NCI-H526 (cell line): ENCODE measurements around the gene UBE3D.
"Not testable (repeated sequence)": the region's sequence is repeated elsewhere in the genome, so short reads cannot be mapped to it uniquely, and the experiment has no call there.

Experiments used
- DNase-seq, 2 experiments: peaks; one replicate each; lab custom pipeline; 2025; lab: John Stamatoyannopoulos, UW

UBE3D gene

DNA sequence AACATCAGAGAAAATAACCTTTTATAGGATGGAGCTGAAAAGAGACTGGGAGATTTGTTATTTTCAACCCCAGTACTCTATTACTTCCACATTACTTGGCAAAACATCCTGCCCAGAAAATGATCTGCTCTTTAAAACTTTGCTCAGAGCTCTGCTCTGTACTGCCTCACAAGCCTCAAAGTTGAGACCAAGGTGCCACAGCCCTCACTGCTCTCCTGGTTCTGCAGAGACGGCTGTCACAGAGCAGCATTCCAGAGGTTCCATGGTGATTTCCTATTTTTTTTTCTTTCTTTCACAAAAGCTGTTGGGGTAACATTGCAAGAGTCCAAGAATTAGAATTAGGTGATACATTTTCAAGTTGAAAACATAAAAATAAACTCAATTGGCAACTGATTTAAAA, 155.2 kb downstream of the UBE3D start:
- no peak for DNase-seq

DNA sequence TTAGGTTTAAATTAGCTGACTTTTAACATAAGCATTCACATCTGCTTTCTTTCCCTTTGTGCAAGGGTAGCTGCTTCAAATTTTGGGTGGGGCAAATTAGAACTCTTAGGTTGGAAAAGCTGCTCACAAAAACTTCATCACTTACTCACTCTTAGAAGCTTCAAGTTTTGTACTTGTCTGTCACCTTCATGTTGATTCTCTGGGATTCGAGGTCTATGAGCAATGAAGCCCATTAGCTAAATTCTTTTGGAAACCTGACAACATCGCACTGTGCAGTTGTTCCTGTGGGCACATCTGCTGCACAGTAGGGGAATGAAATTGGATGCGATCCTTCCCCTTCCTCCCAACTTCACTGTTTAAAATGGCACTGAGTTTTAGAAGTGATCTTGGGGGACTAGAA, 156.1 kb downstream of the UBE3D start:
- DNase-seq, result no peak

DNA sequence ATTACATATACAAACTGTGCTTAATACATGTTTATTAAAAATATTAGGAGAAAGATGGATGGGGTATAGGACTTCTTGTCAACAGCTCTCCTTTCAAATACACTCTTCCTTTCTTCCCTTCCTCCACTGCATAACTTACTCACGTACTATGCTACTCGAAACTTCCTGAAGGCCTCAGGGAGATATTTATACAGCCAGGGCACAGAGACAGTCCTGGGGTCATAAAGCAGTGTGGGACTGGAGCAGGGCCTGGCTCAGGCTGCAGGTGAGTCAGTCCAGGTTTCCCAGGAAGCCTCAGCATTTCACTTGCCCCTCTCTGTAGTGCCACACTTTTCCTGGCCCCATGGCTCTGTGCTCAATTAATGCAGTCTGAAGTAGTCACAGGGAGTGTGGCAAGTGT, 157.0 kb downstream of the UBE3D start:
- DNase-seq, result no peak

DNA sequence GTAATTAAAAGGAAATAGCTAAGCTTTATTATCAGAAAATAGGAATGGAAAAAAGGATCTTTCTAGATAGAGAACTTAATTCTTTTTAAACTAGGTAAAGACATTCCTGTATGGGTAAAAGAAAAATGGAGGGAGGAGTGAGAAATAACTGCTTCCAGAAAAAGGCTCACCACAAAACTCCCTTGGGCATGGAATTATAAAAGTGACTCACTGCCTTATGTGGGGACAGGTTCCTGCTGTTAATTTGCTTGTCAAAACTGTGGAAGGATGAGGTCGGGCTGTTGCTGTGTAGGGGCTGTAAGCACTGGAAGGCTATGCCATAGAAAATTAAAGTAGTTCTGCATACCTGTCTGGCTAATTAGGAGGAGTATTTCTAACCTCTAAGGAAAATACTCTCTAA, 158.7 kb downstream of the UBE3D start:
- peak in 1 of 2 experiments; percentile 22 for DNase-seq

GRCh38 chr6:82906489-82906888, 159.2 kb downstream of the UBE3D start:
- DNase-seq, result no peak

- no peak for DNase-seq
These were observed 160.8 kb downstream of the UBE3D start for GRCh38 chr6:82904860-82905259.

DNA sequence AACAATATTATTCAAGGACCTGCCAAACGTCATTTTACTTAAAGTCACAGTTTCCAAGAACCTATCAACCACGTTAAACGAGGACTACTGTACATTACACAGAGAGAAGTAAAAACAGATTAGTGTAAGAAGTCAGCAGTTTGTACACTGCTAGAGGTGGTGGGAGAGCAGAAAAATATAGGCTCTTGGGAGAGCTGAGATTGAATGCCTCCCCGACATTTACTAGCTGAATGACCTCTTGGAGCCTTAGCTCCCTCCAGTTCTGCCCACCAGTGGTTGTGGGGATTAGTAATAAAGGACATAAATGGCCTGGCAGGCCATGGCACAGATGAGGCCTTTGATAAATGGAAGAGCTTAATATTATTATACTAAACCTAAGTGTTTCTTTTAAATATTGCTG, 161.4 kb downstream of the UBE3D start:
- no peak for DNase-seq

DNA sequence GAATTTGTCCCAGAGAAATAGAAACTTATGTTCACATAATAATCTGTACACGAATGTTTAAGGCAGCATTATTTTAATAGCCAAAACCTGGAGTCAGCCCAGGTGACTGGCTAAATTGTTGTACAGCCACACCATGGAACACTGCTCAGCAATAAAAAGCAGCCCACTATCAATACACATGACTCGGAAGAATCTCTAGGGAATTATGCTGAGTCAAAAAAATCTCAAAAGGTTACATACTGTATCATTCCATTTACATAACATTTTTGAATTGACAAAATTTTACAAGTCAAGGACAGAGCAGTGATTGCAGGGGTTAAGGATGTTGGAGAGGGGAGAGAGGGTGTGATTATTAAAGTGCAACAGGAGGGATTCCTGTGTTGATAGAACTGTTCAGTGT, 163.4 kb downstream of the UBE3D start:
- DNase-seq, result no peak

GRCh38 chr6:82894653-82895259, 170.9 kb downstream of the UBE3D start:
- DNase-seq, result no peak

DNA sequence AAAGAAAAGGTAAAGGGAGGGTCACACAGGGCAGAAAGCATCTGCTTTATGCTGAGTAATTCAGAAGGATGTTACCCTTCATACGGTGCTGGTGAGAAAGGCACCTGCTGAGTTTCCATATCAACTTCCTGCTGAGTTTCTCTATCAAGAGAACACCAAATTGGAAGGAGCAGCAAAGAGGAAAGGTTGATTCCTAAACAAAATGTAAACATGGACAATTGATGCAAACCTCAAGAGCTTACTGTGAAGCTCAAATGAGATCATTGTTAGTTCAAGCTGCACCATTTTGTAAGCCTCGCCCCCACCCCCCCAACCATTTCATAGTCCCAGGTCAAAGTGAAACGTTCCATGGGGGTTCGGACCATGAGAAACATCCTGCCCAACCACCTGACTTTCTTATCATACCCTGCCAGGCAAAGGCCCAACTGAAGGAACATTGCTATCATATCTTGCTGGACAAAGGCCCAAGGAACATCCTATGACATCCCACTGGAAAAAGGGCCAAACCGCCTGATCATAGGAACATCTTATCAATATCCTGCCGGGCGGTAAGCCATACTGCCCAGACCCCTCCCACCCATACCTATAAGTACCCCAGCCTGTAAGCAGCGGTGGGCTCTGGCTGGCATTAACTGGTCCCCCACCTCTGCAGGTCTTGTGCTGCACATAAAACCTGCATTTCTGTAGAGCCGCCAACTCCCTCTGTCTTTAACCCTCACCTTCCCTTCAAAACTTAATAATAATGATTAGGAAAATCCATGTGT, 171.6 kb downstream of the UBE3D start:
- no peak for DNase-seq

DNA sequence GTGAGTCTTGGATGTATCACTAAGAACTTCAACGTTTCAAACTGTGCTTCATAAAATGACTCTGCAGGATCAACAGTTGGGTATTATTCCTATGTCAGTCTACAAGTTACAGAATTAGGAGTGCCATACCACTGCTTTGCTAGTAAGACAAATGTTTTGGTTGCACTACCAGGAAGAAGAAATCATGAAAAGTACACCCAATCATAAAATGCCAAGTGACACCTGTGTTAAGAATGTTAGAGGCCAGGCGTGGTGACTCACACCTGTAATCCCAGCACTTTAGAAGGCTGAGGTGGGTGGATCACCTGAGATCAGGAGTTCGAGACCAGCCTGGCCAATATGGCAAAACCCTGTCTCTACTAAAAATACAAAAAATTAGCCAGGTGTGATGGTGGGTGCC, 174.1 kb downstream of the UBE3D start:
- DNase-seq, result not testable (repeated sequence)

GRCh38 chr6:82891076-82891475, 174.6 kb downstream of the UBE3D start:
- DNase-seq, result no peak

GRCh38 chr6:82890240-82890639, 175.4 kb downstream of the UBE3D start:
- no peak for DNase-seq

DNA sequence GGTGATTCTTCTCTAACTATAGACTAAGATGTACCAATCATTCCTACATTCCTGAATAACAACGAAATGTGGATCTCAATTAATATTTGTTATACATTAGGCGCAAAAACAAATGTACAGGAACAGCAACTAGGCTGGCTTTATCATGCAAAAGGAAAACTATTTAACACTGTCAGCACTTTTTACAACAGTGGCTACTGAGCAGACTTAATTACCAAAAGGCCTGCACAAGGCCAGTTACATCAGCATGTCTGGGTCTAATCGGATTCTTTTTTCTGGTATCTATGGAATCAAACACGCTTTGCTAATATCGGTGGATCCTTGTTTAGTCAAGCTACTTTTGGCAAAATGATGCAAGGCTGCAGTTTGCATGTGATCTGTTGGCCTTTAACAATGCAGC, 176.5 kb downstream of the UBE3D start:
- no peak for DNase-seq

- no peak for DNase-seq
These were observed 183.1 kb downstream of the UBE3D start for GRCh38 chr6:82882363-82883023.

DNA sequence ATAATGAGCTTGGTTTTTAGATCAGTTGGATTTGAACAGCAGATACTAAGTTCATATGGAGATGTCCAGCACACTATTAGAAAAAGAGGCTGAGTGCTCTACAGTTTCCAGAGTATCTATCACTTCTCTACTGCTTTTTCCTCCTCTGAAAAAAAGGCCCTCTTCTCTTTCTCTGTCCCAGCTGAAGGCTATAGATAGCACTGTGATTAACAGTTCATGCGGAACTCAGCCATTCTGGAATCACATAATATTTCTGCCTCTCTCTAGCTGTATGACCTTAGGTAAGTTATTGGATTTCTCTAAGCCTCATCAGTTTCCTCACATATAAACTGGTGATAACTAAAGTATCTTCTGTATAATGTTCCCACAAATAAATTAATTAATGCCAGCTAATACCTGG, 184.1 kb downstream of the UBE3D start:
- no peak for DNase-seq

- DNase-seq, result no peak
These were observed 186.8 kb downstream of the UBE3D start for GRCh38 chr6:82878812-82879211.

DNA sequence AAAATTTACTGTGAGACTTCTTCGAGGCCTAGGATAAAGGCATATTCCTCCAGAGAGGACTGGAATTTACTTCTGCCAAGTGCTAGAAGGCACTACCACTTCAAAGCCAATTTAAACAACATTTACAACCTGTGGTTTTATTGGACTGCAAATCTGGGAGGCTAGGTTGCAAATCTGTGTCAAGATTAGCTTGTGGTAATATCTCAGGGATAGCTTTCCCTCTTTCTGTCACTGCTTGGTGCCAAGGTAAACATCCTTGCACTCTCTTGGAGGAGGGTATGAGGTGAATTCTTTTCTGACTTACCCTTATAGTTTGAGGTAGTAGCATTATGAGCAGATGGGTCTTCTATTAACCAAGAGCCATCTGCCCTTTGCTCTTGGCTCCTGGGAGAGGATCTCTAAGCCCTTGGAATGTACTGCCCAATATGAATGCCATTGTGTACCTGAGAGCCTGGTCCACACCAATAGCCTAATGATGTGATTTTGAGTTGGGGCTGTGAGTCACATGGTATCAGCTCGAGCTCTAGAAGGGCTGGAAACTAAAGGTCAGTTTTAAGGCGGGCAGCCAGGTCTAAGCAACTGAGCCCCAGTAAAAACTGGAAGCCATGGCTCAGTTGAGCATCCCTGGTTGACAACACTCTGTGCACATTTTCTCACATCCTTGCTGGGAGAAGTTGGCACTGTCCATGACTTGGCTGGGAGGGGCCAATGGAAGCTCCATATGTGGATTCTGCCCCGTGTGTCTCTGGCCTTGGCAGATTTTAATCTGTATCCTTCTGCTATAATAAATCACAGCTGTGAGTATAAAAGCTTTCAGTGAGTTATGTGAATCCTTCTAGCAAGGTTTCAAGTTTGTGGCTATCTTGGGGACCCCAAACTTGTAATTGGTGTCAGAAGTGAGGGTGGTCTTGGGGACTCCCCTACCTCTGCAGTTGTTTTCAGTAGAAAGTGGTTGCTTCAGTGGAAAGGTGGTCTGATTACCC, 188.1 kb downstream of the UBE3D start:
- no peak for DNase-seq

DNA sequence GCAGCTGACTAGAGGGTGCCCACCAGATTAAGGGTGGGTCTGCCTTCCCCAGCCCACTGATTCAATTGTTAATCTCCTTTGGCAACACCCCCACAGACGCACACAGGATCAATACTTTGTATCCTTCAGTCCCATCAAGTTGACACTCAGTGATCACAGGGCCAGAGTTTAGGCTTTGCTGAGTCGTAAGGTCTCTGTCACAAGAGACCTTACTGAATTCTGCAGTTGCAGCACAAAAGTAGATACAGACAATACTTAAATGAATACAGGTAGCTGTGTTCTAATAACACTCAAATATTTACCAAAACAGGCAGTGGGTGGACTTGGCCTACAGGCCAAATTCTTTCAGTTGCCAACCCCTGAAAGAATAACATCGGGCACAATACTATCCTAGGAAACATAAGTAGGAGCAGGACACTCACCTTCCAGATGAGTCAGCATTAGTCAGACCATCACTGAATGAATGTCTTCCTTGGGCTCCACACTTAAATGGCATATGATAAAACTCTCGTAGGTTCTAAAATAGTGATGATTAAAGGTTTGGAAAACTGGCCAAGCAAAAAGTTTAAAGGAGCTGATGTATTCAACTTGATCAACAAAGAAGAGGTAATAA, 190.0 kb downstream of the UBE3D start:
- DNase-seq, result no peak

- no peak for DNase-seq
These were observed 190.8 kb downstream of the UBE3D start for GRCh38 chr6:82874867-82875266.

- DNase-seq, result no peak
These were observed 193.5 kb downstream of the UBE3D start for GRCh38 chr6:82872185-82872584.
